HepG2 (cell line): Measurements from ENCODE around the gene TTC39C.

ENCODE experiments used
- EZH2 ChIP-seq: conservative IDR thresholded peaks from 2 replicates; pipeline ENCODE4 v1.6.1; 2012; ENCODE audit warnings: mild to moderate bottlenecking, low read depth, low read length, moderate library complexity
- RFX5 ChIP-seq: IDR thresholded peaks from 2 replicates; pipeline ENCODE4 v1.6.1; 2011; ENCODE audit warnings: low read depth, low read length, improper control_type of control experiment
- SATB2 ChIP-seq: sonication (generic); formaldehyde crosslinking; IDR thresholded peaks from 2 replicates; pipeline ENCODE4 v1.5.0; 2020; ENCODE audit warnings: missing genetic modification reagents
- ZNF292 ChIP-seq: sonication (generic); formaldehyde crosslinking; IDR thresholded peaks from 2 replicates; pipeline ENCODE4 v1.8.1; 2022; ENCODE audit warnings: mild to moderate bottlenecking, low read depth, missing genetic modification reagents, borderline replicate concordance

GRCh38 chr18:24015639-24016631 lies 1.4 kb downstream of the TTC39C start:
- TF ChIP-seq ZNF292 (no peak), SATB2 (no peak), RFX5 (no peak), EZH2 (no peak)
